Liver (tissue), 9 donors: ENCODE results near the gene MDN1. TPM values are rescaled to one million over a fixed set of nuclear protein-coding genes. Genes with fewer than 3 reads are reported as not detected.
A peak's percentile ranks its signal among the peaks of the same experiment; 100 is the strongest.
"Not testable (repeated sequence)": the region's sequence is repeated elsewhere in the genome, so short reads cannot be mapped to it uniquely, and the experiment has no call there.

Source experiments
- DNase-seq: peaks from one replicate; pipeline ENCODE4 v3.0.0-alpha.2; 2017; ENCODE audit warnings: low spot score
- H3K27ac ChIP-seq, 2 donors: one replicate each; pipeline ENCODE4 v1.7.0; 2013; ENCODE audit warnings: inconsistent platforms in 2 of 2, low read length in 2 of 2, control low read depth in 1 of 2, low read depth in 1 of 2, mild to moderate bottlenecking in 1 of 2
- H3K27me3 ChIP-seq, 4 donors: one replicate each; pipeline versions ENCODE4 v1.6.1 to v1.7.0; 2013; ENCODE audit warnings: low read length in 3 of 4, inconsistent platforms in 1 of 4, mild to moderate bottlenecking in 1 of 4, moderate library complexity in 1 of 4; ENCODE audit not compliant: control insufficient read depth in 4 of 4, insufficient read depth in 4 of 4
- H3K36me3 ChIP-seq, 4 donors: one replicate each; pipeline versions ENCODE4 v1.6.1 to v1.7.0; 2013; ENCODE audit warnings: low read length in 3 of 4, mild to moderate bottlenecking in 3 of 4, low read depth in 1 of 4, moderate library complexity in 1 of 4; ENCODE audit not compliant: control insufficient read depth in 4 of 4, insufficient read depth in 3 of 4
- H3K4me1 ChIP-seq, 4 donors: one replicate each; pipeline versions ENCODE4 v1.6.1 to v1.7.0; 2013; ENCODE audit warnings: low read length in 3 of 4, mild to moderate bottlenecking in 3 of 4, moderate library complexity in 1 of 4; ENCODE audit not compliant: control insufficient read depth in 4 of 4, insufficient read depth in 4 of 4
- H3K4me3 ChIP-seq, 3 donors: one replicate each; pipeline versions ENCODE4 v1.6.1 to v1.7.0; 2013; ENCODE audit warnings: low read length in 3 of 3, control low read depth in 1 of 3, low read depth in 1 of 3, mild to moderate bottlenecking in 1 of 3
- H3K9ac ChIP-seq, 2 donors: one replicate each; pipeline ENCODE4 v1.7.0; 2013; ENCODE audit warnings: low read length in 2 of 2, mild to moderate bottlenecking in 2 of 2, moderate library complexity in 2 of 2, control low read depth in 1 of 2, low read depth in 1 of 2
- H3K9me3 ChIP-seq, 4 donors: one replicate each; pipeline versions ENCODE4 v1.6.1 to v1.7.0; 2013; ENCODE audit warnings: low read length in 3 of 4; ENCODE audit not compliant: control insufficient read depth in 4 of 4
- FOXA1 ChIP-seq: IDR thresholded peaks from 2 replicates; pipeline ENCODE4 v1.6.1; 2016; ENCODE audit warnings: antibody characterized with exemption
- HNF4A ChIP-seq, 2 donors: conservative IDR thresholded peaks; 2 replicates each; pipeline ENCODE4 v1.6.1; 2016; ENCODE audit warnings: antibody characterized with exemption in 2 of 2, mild to moderate bottlenecking in 2 of 2
- JUND ChIP-seq, 2 donors: IDR thresholded peaks; 2 replicates each; pipeline ENCODE4 v1.6.1; 2016; ENCODE audit warnings: antibody characterized with exemption in 2 of 2
- NR2F2 ChIP-seq: IDR thresholded peaks from 2 replicates; pipeline ENCODE4 v1.6.1; 2016; ENCODE audit warnings: antibody characterized with exemption
- RXRA ChIP-seq, 2 donors: IDR thresholded peaks; 2 replicates each; pipeline ENCODE4 v1.6.1; 2017 to 2018; ENCODE audit warnings: antibody characterized with exemption in 2 of 2, mild to moderate bottlenecking in 1 of 2
- SP1 ChIP-seq: IDR thresholded peaks from 2 replicates; pipeline ENCODE4 v1.6.1; 2018; ENCODE audit warnings: antibody characterized with exemption, mild to moderate bottlenecking
- TAF1 ChIP-seq: conservative IDR thresholded peaks from 2 replicates; pipeline ENCODE4 v1.6.1; 2016; ENCODE audit warnings: antibody characterized with exemption, mild to moderate bottlenecking
- WGBS: extraction: QIAGEN DNeasy Blood & Tissue Kit; methylation state at CpG from one replicate; pipeline ENCODE4 v1.1.7; 2013; 5-methylcytosine and 5-hydroxymethylcytosine counted together
- polyA plus RNA-seq, 2 donors: library from polyadenylated mRNA; stranded (reverse) in 1 of 2; unstranded in 1 of 2; fragments of 200-250 nt in 1 of 2; fragments of >200 nt in 1 of 2; fragmentation: Nextera tagmentation in 1 of 2; extraction: Ambion mirVana in 1 of 2; gene quantifications; one replicate each; pipeline versions ENCODE4 v1.2.1 to v1.2.3, GENCODE V29; 2013 to 2015
- total RNA-seq, 2 donors: library from RNA; depleted of rRNA; stranded (reverse); fragments of >200 nt; gene quantifications; one replicate each; pipeline ENCODE4 v1.2.3, GENCODE V29; 2014
- TF ChIP-seq, protein P1 (sequence below): IDR thresholded peaks from 2 replicates; pipeline ENCODE4 v1.6.1; 2016; ENCODE audit warnings: antibody characterized with exemption, mild to moderate bottlenecking
- TF ChIP-seq, protein P2 (sequence below): fragments of 150-350 bp; IDR thresholded peaks from 2 replicates; pipeline ENCODE4 v1.5.1; 2017; ENCODE audit warnings: improper control_type of control experiment, low read depth, low read length; ENCODE audit not compliant: missing input control
- TF ChIP-seq, protein P3 (sequence below): IDR thresholded peaks from 2 replicates; pipeline ENCODE4 v1.6.1; 2016; ENCODE audit warnings: antibody characterized with exemption
- TF ChIP-seq, protein P4 (sequence below): IDR thresholded peaks from 2 replicates; pipeline ENCODE4 v1.6.1; 2016; ENCODE audit warnings: antibody characterized with exemption
- TF ChIP-seq, protein P5 (sequence below): IDR thresholded peaks from 2 replicates; pipeline ENCODE4 v1.6.1; 2016; ENCODE audit warnings: antibody characterized with exemption
- donor health status: healthy.
- donor health status: healthy.
- donor health status: healthy.
- donor health status: healthy.
- donor health status: healthy.

The MDN1 gene
- total and polyA plus RNA-seq, 4 donors = 5.4 to 48.9 (median 22.8) TPM

DNA sequence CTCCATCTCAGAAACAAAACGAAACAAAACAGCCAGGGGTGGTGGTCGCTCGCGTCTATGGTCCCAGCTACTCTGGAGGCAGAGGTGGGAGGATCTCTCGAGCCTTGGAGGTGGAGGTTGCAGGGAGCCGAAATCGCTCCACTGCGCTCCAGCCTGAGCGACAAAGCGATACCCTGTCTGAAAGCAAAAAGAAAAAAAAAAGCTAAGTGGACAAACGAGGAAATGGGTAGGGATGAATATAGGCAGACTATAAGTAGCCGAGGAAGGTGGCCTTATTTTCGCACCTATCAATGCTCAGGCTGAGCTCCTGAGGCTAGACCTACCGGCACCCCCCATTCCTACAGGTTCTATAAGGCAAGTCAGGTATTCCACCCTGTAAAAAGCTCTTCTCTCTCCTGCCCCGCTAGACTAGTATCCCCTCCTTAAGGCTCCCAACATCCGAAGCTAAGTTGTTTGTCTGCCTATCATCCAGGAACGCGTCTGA, 9.4 kb upstream of the MDN1 start:
- DNase-seq = no peak
- H3K9ac ChIP-seq = peak overlapping the region; percentile 85 to 87
- H3K27ac ChIP-seq = peak overlapping the region; percentile 57 to 75
- peaks cover 4 to 13% (median 7%) of the 10 kb centered on the region in 4 donors for H3K4me1 ChIP-seq
- WGBS = 2% methylated on average over 18 of the region's 18 CpGs
- no peaks in the 10 kb centered on the region for H3K27me3 ChIP-seq
- H3K4me3 ChIP-seq = peak overlapping the region; percentile 54 to 89 (median 89)
- H3K9me3 ChIP-seq = no peaks in the 10 kb centered on the region
- peaks cover 0 to 6% (median 3%) of the 10 kb centered on the region in 4 donors for H3K36me3 ChIP-seq
- TF ChIP-seq, protein P1, sequence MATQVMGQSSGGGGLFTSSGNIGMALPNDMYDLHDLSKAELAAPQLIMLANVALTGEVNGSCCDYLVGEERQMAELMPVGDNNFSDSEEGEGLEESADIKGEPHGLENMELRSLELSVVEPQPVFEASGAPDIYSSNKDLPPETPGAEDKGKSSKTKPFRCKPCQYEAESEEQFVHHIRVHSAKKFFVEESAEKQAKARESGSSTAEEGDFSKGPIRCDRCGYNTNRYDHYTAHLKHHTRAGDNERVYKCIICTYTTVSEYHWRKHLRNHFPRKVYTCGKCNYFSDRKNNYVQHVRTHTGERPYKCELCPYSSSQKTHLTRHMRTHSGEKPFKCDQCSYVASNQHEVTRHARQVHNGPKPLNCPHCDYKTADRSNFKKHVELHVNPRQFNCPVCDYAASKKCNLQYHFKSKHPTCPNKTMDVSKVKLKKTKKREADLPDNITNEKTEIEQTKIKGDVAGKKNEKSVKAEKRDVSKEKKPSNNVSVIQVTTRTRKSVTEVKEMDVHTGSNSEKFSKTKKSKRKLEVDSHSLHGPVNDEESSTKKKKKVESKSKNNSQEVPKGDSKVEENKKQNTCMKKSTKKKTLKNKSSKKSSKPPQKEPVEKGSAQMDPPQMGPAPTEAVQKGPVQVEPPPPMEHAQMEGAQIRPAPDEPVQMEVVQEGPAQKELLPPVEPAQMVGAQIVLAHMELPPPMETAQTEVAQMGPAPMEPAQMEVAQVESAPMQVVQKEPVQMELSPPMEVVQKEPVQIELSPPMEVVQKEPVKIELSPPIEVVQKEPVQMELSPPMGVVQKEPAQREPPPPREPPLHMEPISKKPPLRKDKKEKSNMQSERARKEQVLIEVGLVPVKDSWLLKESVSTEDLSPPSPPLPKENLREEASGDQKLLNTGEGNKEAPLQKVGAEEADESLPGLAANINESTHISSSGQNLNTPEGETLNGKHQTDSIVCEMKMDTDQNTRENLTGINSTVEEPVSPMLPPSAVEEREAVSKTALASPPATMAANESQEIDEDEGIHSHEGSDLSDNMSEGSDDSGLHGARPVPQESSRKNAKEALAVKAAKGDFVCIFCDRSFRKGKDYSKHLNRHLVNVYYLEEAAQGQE = no peak
- TF ChIP-seq, protein P2, sequence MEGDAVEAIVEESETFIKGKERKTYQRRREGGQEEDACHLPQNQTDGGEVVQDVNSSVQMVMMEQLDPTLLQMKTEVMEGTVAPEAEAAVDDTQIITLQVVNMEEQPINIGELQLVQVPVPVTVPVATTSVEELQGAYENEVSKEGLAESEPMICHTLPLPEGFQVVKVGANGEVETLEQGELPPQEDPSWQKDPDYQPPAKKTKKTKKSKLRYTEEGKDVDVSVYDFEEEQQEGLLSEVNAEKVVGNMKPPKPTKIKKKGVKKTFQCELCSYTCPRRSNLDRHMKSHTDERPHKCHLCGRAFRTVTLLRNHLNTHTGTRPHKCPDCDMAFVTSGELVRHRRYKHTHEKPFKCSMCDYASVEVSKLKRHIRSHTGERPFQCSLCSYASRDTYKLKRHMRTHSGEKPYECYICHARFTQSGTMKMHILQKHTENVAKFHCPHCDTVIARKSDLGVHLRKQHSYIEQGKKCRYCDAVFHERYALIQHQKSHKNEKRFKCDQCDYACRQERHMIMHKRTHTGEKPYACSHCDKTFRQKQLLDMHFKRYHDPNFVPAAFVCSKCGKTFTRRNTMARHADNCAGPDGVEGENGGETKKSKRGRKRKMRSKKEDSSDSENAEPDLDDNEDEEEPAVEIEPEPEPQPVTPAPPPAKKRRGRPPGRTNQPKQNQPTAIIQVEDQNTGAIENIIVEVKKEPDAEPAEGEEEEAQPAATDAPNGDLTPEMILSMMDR = no peak
- TF ChIP-seq, protein P3, sequence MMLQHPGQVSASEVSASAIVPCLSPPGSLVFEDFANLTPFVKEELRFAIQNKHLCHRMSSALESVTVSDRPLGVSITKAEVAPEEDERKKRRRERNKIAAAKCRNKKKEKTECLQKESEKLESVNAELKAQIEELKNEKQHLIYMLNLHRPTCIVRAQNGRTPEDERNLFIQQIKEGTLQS = no peak
- TF ChIP-seq FOXA1 = no peak
- TF ChIP-seq, protein P4, sequence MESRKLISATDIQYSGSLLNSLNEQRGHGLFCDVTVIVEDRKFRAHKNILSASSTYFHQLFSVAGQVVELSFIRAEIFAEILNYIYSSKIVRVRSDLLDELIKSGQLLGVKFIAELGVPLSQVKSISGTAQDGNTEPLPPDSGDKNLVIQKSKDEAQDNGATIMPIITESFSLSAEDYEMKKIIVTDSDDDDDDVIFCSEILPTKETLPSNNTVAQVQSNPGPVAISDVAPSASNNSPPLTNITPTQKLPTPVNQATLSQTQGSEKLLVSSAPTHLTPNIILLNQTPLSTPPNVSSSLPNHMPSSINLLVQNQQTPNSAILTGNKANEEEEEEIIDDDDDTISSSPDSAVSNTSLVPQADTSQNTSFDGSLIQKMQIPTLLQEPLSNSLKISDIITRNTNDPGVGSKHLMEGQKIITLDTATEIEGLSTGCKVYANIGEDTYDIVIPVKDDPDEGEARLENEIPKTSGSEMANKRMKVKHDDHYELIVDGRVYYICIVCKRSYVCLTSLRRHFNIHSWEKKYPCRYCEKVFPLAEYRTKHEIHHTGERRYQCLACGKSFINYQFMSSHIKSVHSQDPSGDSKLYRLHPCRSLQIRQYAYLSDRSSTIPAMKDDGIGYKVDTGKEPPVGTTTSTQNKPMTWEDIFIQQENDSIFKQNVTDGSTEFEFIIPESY = no peak
- no peak for TF ChIP-seq SP1
- TF ChIP-seq, protein P5, sequence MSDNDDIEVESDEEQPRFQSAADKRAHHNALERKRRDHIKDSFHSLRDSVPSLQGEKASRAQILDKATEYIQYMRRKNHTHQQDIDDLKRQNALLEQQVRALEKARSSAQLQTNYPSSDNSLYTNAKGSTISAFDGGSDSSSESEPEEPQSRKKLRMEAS = no peak
- TF ChIP-seq RXRA (IDR thresholded peaks at IDR 0.05) = no peak
- no peak for TF ChIP-seq TAF1
- no peak for TF ChIP-seq NR2F2
- no peak for TF ChIP-seq JUND (IDR thresholded peaks at IDR 0.05)
- no peak for TF ChIP-seq HNF4A (conservative IDR thresholded peaks at IDR 0.05)

DNA sequence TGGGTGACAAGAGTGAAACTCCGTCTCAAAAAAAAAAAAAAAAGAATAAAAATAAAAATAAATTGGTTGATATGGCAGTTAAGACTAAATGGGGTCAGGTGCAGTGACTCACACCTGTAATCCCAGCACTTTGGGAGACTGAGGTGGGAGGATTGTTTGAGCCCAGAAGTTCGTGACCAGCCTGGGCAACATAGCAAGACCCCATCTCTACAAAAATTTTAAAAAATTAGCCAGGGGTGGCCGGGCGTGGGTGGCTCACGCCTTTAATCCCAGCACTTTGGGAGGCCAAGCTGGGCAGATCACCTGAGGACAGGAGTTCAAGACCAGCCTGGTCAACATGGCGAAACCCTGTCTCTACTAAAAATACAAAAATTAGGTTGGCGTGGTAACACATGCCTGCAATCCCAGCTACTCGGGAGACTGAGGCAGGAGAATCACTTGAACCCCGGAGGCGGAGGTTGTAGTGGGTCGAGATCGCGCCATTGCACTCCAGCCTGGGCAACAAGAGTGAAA, 8.9 kb upstream of the MDN1 start:
- H3K27ac ChIP-seq = peak overlapping the region; percentile 57 to 75
- WGBS = 57% methylated on average over 13 of the region's 13 CpGs

More for the DNA sequence above, 8.9 kb upstream of the MDN1 start:
- Histone ChIP-seq H3K4me1 (peaks cover 4 to 13% (median 7%) of the 10 kb centered on the region in 4 donors), H3K4me3 (peak overlapping the region; percentile 54 to 89 (median 89)), H3K9ac (peak overlapping the region; percentile 85 to 87)
- not testable (repeated sequence) for DNase-seq, H3K9me3 ChIP-seq, H3K27me3 ChIP-seq, H3K36me3 ChIP-seq
